Hepatocyte (in vitro differentiated cells): ENCODE results near the gene ETV7.

Source experiments
- EZH2 ChIP-seq: fragments of 200-600 bp; sonication (generic); IDR thresholded peaks from 2 replicates; pipeline ENCODE4 v1.6.1; 2016; ENCODE audit warnings: antibody characterized with exemption, mild to moderate bottlenecking, borderline replicate concordance
- EZH2phosphoT487 ChIP-seq: fragments of 200-600 bp; sonication (generic); IDR thresholded peaks from one replicate; pipeline ENCODE4 v1.6.1; 2018; ENCODE audit warnings: antibody characterized with exemption, mild to moderate bottlenecking, low read depth, moderate library complexity; ENCODE audit not compliant: unreplicated experiment, severe bottlenecking
- TF ChIP-seq, protein P1 (sequence below): fragments of 200-600 bp; sonication (generic); IDR thresholded peaks from 2 replicates; pipeline ENCODE4 v1.5.1; 2016; ENCODE audit warnings: antibody characterized with exemption, mild to moderate bottlenecking; ENCODE audit not compliant: poor library complexity

DNA sequence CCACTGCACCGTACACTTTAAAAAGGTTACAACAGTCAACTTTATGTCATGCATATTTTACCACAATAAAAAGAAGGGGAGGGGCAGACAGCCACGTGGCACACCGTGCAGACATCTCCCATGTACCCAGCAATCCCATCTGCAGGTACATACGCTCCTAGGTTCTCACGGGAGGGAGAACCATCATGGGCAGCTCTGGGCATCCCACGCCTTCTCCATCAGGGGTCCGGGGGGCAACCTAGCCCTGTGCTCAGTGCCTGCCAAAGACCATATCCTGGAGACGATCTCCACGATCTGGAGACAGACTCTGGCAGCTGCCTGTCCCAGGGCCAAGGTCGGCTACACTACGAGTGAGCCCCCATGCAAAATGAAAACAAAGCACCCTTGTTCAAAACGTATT is 48.3 kb downstream of the ETV7 start:
- TF ChIP-seq, protein P1, sequence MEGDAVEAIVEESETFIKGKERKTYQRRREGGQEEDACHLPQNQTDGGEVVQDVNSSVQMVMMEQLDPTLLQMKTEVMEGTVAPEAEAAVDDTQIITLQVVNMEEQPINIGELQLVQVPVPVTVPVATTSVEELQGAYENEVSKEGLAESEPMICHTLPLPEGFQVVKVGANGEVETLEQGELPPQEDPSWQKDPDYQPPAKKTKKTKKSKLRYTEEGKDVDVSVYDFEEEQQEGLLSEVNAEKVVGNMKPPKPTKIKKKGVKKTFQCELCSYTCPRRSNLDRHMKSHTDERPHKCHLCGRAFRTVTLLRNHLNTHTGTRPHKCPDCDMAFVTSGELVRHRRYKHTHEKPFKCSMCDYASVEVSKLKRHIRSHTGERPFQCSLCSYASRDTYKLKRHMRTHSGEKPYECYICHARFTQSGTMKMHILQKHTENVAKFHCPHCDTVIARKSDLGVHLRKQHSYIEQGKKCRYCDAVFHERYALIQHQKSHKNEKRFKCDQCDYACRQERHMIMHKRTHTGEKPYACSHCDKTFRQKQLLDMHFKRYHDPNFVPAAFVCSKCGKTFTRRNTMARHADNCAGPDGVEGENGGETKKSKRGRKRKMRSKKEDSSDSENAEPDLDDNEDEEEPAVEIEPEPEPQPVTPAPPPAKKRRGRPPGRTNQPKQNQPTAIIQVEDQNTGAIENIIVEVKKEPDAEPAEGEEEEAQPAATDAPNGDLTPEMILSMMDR: no peak
- no peak for TF ChIP-seq EZH2
- no peak for TF ChIP-seq EZH2phosphoT487
